ENCODE data around the gene INCA1. TPM values are rescaled to one million over a fixed set of nuclear protein-coding genes. Genes with fewer than 3 reads are reported as not detected.
A peak's percentile ranks its signal among the peaks of the same experiment; 100 is the strongest.

Gene INCA1
- total and polyA plus RNA-seq, 2 of the 13 experiments (the other 11 are each of a cell fraction or from before 2014, with no cell fraction given) = 0.93 to 2.6 TPM

DNA sequence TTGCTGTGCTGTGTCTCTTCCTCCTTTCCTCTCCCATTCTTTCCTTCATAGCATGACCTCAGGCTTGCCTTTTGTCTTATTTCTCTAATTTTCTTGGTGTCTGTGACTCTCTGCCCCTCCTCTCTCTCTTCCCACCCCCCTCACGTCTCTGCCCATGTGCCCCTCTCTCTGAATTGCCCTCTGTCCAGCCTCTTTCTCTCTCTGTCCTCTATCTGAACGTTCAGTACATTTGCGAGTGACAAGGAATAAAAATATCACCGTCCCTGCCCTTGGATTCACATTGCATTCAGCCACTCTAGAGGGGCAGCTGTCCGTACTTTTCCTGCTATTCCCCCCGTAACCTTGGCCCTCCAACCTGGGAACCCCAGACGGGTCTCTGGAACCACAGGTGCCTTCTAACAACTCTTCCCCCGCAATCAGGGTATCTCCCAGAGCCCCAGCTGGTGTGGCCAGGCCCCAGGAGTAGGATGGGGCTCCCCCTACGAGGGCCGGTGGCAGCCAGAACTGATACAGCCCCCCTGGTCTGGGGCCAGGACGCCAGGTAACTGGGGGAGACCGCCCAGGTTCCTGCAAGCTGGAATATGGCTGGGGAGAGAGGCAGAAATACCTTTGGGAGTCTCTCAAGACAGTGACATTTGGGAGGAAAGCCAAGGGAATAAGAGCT, 2.2 kb upstream of the INCA1 start (continued):
- TF ChIP-seq, protein P1, sequence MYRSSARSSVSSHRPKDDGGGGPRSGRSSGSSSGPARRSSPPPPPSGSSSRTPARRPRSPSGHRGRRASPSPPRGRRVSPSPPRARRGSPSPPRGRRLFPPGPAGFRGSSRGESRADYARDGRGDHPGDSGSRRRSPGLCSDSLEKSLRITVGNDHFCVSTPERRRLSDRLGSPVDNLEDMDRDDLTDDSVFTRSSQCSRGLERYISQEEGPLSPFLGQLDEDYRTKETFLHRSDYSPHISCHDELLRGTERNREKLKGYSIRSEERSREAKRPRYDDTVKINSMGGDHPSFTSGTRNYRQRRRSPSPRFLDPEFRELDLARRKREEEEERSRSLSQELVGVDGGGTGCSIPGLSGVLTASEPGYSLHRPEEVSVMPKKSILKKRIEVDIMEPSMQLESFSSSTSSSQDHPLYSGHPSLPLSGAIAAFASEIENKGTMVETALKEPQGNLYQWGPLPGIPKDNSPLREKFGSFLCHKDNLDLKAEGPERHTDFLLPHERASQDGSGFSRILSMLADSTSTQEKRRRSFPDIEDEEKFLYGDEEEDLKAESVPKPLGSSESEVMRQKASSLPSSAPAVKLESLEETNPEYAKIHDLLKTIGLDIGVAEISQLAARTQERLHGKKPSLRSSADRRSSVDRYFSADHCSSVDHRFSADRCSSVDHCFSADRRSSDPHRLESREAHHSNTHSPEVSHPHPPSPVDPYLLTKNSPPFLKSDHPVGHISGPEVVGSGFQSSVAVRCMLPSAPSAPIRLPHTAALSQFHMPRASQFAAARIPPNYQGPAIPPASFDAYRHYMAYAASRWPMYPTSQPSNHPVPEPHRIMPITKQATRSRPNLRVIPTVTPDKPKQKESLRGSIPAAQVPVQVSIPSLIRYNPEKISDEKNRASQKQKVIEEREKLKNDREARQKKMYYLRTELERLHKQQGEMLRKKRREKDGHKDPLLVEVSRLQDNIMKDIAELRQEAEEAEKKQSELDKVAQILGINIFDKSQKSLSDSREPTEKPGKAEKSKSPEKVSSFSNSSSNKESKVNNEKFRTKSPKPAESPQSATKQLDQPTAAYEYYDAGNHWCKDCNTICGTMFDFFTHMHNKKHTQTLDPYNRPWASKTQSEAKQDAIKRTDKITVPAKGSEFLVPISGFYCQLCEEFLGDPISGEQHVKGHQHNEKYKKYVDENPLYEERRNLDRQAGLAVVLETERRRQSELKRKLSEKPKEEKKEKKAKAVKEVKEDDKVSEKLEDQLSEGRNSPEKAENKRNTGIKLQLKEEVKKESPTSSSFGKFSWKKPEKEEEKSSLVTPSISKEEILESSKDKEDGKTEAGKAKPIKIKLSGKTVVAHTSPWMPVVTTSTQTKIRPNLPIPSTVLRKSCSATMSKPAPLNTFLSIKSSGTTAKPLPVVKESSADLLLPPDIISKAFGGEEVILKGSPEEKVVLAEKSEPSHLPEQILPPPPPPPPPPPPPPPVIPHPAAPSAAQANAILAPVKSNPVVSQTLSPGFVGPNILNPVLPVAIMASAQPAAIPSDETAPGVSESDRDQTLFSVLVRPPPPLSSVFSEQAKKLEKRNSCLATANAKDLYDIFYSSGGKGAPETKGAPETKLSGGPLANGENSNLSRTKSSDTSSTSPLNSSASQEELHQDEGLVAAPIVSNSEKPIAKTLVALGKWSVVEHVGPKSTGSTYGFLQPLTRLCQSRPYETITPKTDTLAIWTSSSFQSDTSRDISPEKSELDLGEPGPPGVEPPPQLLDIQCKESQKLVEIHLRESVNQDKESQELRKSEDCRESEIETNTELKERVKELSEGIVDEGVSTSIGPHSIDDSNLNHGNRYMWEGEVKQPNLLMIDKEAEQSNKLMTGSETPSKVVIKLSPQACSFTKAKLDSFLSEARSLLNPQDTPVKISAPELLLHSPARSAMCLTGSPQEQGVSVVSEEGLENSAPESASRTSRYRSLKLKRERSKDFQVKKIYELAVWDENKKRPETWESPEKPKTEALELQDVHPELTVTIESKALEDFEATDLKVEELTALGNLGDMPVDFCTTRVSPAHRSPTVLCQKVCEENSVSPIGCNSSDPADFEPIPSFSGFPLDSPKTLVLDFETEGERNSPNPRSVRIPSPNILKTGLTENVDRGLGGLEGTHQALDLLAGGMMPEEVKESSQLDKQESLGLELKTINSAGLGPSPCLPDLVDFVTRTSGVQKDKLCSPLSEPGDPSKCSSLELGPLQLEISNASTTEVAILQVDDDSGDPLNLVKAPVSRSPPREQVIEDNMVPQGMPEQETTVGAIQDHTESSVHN (CRISPR knock-in tag; IDR thresholded peaks at IDR 0.05) = no peak
- TF ChIP-seq ZNF205 (CRISPR knock-in tag; IDR thresholded peaks at IDR 0.05) = no peak
- TF ChIP-seq, protein P2, sequence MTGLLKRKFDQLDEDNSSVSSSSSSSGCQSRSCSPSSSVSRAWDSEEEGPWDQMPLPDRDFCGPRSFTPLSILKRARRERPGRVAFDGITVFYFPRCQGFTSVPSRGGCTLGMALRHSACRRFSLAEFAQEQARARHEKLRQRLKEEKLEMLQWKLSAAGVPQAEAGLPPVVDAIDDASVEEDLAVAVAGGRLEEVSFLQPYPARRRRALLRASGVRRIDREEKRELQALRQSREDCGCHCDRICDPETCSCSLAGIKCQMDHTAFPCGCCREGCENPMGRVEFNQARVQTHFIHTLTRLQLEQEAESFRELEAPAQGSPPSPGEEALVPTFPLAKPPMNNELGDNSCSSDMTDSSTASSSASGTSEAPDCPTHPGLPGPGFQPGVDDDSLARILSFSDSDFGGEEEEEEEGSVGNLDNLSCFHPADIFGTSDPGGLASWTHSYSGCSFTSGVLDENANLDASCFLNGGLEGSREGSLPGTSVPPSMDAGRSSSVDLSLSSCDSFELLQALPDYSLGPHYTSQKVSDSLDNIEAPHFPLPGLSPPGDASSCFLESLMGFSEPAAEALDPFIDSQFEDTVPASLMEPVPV (CRISPR knock-in tag; IDR thresholded peaks at IDR 0.05) = 0 out of 2 replicates have a peak, but pooled peaks have one; percentile 40
- peak; percentile 51 for TF ChIP-seq RBM22 (optimal IDR thresholded peaks at IDR 0.05; ENCODE audit: low read length)
- TF ChIP-seq, protein P3, sequence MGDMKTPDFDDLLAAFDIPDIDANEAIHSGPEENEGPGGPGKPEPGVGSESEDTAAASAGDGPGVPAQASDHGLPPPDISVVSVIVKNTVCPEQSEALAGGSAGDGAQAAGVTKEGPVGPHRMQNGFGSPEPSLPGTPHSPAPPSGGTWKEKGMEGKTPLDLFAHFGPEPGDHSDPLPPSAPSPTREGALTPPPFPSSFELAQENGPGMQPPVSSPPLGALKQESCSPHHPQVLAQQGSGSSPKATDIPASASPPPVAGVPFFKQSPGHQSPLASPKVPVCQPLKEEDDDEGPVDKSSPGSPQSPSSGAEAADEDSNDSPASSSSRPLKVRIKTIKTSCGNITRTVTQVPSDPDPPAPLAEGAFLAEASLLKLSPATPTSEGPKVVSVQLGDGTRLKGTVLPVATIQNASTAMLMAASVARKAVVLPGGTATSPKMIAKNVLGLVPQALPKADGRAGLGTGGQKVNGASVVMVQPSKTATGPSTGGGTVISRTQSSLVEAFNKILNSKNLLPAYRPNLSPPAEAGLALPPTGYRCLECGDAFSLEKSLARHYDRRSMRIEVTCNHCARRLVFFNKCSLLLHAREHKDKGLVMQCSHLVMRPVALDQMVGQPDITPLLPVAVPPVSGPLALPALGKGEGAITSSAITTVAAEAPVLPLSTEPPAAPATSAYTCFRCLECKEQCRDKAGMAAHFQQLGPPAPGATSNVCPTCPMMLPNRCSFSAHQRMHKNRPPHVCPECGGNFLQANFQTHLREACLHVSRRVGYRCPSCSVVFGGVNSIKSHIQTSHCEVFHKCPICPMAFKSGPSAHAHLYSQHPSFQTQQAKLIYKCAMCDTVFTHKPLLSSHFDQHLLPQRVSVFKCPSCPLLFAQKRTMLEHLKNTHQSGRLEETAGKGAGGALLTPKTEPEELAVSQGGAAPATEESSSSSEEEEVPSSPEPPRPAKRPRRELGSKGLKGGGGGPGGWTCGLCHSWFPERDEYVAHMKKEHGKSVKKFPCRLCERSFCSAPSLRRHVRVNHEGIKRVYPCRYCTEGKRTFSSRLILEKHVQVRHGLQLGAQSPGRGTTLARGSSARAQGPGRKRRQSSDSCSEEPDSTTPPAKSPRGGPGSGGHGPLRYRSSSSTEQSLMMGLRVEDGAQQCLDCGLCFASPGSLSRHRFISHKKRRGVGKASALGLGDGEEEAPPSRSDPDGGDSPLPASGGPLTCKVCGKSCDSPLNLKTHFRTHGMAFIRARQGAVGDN (CRISPR knock-in tag; IDR thresholded peaks at IDR 0.05) = no peak
- no peak for TF ChIP-seq RXRA (CRISPR knock-in tag; IDR thresholded peaks at IDR 0.05)
- no peak for TF ChIP-seq CREB1 (IDR thresholded peaks at IDR 0.05)
- 0 out of 2 replicates have a peak, but pooled peaks have one; percentile 5 for TF ChIP-seq CREB1 (CRISPR knock-in tag; IDR thresholded peaks at IDR 0.05)
- TF ChIP-seq ZNF24 (IDR thresholded peaks at IDR 0.05) = no peak
- TF ChIP-seq POLR2G (IDR thresholded peaks at IDR 0.05; ENCODE audit: low read depth, low read length) = no peak
- no peak for TF ChIP-seq TRIM24 (CRISPR knock-in tag; IDR thresholded peaks at IDR 0.05)
- TF ChIP-seq NR2F2 (IDR thresholded peaks at IDR 0.05; ENCODE audit: borderline replicate concordance, low read depth) = no peak
- TF ChIP-seq, protein P4, sequence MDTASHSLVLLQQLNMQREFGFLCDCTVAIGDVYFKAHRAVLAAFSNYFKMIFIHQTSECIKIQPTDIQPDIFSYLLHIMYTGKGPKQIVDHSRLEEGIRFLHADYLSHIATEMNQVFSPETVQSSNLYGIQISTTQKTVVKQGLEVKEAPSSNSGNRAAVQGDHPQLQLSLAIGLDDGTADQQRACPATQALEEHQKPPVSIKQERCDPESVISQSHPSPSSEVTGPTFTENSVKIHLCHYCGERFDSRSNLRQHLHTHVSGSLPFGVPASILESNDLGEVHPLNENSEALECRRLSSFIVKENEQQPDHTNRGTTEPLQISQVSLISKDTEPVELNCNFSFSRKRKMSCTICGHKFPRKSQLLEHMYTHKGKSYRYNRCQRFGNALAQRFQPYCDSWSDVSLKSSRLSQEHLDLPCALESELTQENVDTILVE (CRISPR knock-in tag; IDR thresholded peaks at IDR 0.05) = no peak

Data from HepG2 (cell line).